K562 (cell line): Measurements from ENCODE around the gene PHETA1. TPM values are rescaled to one million over a fixed set of nuclear protein-coding genes. Genes with fewer than 3 reads are reported as not detected.

ENCODE experiments used
- BCOR ChIP-seq: fragments of 450-650 bp; IDR thresholded peaks from 2 replicates; pipeline ENCODE4 v1.6.1; 2016
- CHAMP1 ChIP-seq: fragments of 450-650 bp; IDR thresholded peaks from 2 replicates; pipeline ENCODE4 v1.6.1; 2016; ENCODE audit warnings: mild to moderate bottlenecking
- E2F8 ChIP-seq: fragments of 450-650 bp; IDR thresholded peaks from 2 replicates; pipeline ENCODE4 v1.7.1; 2018; ENCODE audit warnings: mild to moderate bottlenecking, low read depth; ENCODE audit not compliant: partially characterized antibody
- GABPA ChIP-seq: fragments of 200-800 bp; sonication (Bioruptor generic); conservative IDR thresholded peaks from 2 replicates; pipeline ENCODE4 v1.6.1; 2016; ENCODE audit warnings: low read depth, missing genetic modification characterization, missing compliant biosample characterization
- MED1 ChIP-seq: sonication (generic); formaldehyde crosslinking; IDR thresholded peaks from 2 replicates; pipeline ENCODE4 v1.8.1; 2023; ENCODE audit warnings: missing genetic modification reagents, borderline replicate concordance
- MLX ChIP-seq, 2 experiments: fragments of 450-650 bp in 1 of 2; sonication (generic) in 1 of 2; formaldehyde crosslinking; conservative IDR thresholded peaks; 2 replicates each; pipeline versions ENCODE4 v1.4.0 to v1.8.1; 2020 to 2022; ENCODE audit warnings: mild to moderate bottlenecking in 1 of 2, missing genetic modification reagents in 1 of 2
- NFATC3 ChIP-seq: fragments of 450-650 bp; IDR thresholded peaks from 2 replicates; pipeline ENCODE4 v1.6.1; 2017; ENCODE audit warnings: mild to moderate bottlenecking
- NKRF ChIP-seq: fragments of 450-650 bp; IDR thresholded peaks from 2 replicates; pipeline ENCODE4 v1.6.1; 2016; ENCODE audit warnings: borderline replicate concordance
- NRF1 ChIP-seq, 2 experiments: fragments of 450-650 bp; IDR thresholded peaks in 1 of 2; conservative IDR thresholded peaks in 1 of 2; 2 replicates each; pipeline ENCODE4 v1.6.1; 2014; ENCODE audit warnings: mild to moderate bottlenecking in 2 of 2
- TBL1XR1 ChIP-seq, 2 experiments: IDR thresholded peaks; 2 replicates each; pipeline ENCODE4 v1.6.1; 2012; ENCODE audit warnings: improper control_type of control experiment in 2 of 2, low read length in 2 of 2, mild to moderate bottlenecking in 1 of 2
- XRCC3 ChIP-seq: fragments of 450-650 bp; IDR thresholded peaks from 2 replicates; pipeline ENCODE4 v1.6.1; 2017; ENCODE audit warnings: mild to moderate bottlenecking, moderate library complexity
- ZBTB34 ChIP-seq: fragments of 250-450 bp; sonication (Bioruptor Pico); IDR thresholded peaks from 2 replicates; pipeline ENCODE4 v1.8.0; 2021; ENCODE audit warnings: mild to moderate bottlenecking, moderate library complexity
- ZNF165 ChIP-seq: fragments of 250-450 bp; sonication (Bioruptor Pico); IDR thresholded peaks from 2 replicates; pipeline ENCODE4 v1.4.0; 2020; ENCODE audit warnings: borderline replicate concordance
- ZNF354B ChIP-seq: fragments of 250-450 bp; sonication (Bioruptor Pico); IDR thresholded peaks from 2 replicates; pipeline ENCODE4 v1.4.0; 2020
- ZNF740 ChIP-seq, 3 experiments: fragments of 200-800 bp in 1 of 3; sonication (Bioruptor generic) in 1 of 3; sonication (generic) in 1 of 3; formaldehyde crosslinking in 1 of 3; IDR thresholded peaks; 2 replicates each; pipeline versions ENCODE4 v1.6.1 to v1.8.0; 2016 to 2022; ENCODE audit warnings: mild to moderate bottlenecking in 2 of 3, missing compliant biosample characterization in 2 of 3, missing genetic modification characterization in 2 of 3, missing genetic modification reagents in 1 of 3
- ZNF76 ChIP-seq: fragments of 250-450 bp; sonication (Bioruptor Pico); IDR thresholded peaks from 2 replicates; pipeline ENCODE4 v1.4.0; 2020; ENCODE audit warnings: mild to moderate bottlenecking, moderate library complexity, borderline replicate concordance
- polyA plus RNA-seq, 8 experiments: library from polyadenylated mRNA; depleted of rRNA in 4 of 8; stranded (reverse) in 5 of 8; unstranded in 3 of 8; fragments of >200 nt; fragmentation: Nextera tagmentation in 2 of 8; fragmentation: Illumina TruSeq in 1 of 8; extraction: Ambion mirVana in 2 of 8; extraction: Trizol in 1 of 8; gene quantifications; 2 replicates each; pipeline versions ENCODE4 v1.2.1 to v1.2.3, GENCODE V29; 2011 to 2014; ENCODE audit warnings: inconsistent platforms in 1 of 8, missing spikeins in 1 of 8
- total RNA-seq, 7 experiments: library from RNA; depleted of rRNA in 6 of 7; stranded (reverse); fragments of >200 nt in 6 of 7; fragmentation: Illumina TruSeq in 2 of 7; extraction: Trizol in 2 of 7; gene quantifications; 2 replicates each; pipeline versions ENCODE4 v1.2.1 to v1.2.3, GENCODE V29; 2011 to 2021; ENCODE audit warnings: low replicate concordance in 1 of 7

Gene PHETA1
- total and polyA plus RNA-seq, 9 of the 15 experiments (the other 6 are each of a cell fraction or from before 2014, with no cell fraction given), result 0.03 to 12.4 (median 3.0) TPM

- no peak for TF ChIP-seq ZBTB34
- no peak for TF ChIP-seq E2F8
- no peak for TF ChIP-seq MED1 (CRISPR knock-in tag)
- no peak for TF ChIP-seq GABPA
- TF ChIP-seq CHAMP1, result no peak
- TF ChIP-seq TBL1XR1 (IDR thresholded peaks at IDR 0.05; ENCODE audit: low read length in 2 of 2), result peak; percentile 31 to 69; a peak in 2 of 4 replicates
- 0 out of 2 replicates have a peak, but pooled peaks have one; percentile 11 for TF ChIP-seq ZNF165
- TF ChIP-seq NRF1 (conservative IDR thresholded peaks at IDR 0.05 in 1 of 2, IDR thresholded peaks at IDR 0.05 in 1 of 2), result peak; percentile 81 to 85
- TF ChIP-seq XRCC3, result no peak
- TF ChIP-seq BCOR, result no peak
- TF ChIP-seq ZNF740 (CRISPR knock-in tag; IDR thresholded peaks at IDR 0.05), result no peak
- no peak for TF ChIP-seq ZNF740 (tag; IDR thresholded peaks at IDR 0.05)
- TF ChIP-seq ZNF76 (CRISPR knock-in tag), result no peak
- no peak; the same call in 1 of the 2 replicates for TF ChIP-seq NKRF
- no peak for TF ChIP-seq ZNF354B
- TF ChIP-seq MLX (CRISPR knock-in tag; conservative IDR thresholded peaks at IDR 0.05), result no peak
- TF ChIP-seq NFATC3, result no peak
Observed at GRCh38 chr12:111405149-111405858, 36.4 kb upstream of the PHETA1 start (continued).
